Uterus (tissue), 2 donors: ENCODE data around the gene OR52K1.

Experiments
- CTCF ChIP-seq, 4 experiments: fragments of 200-600 bp in 2 of 4; fragments of 450-650 bp in 2 of 4; sonication (generic) in 2 of 4; IDR thresholded peaks; one replicate each; pipeline ENCODE4 v1.5.1; 2016 to 2019; ENCODE audit warnings: antibody characterized with exemption in 4 of 4, mild to moderate bottlenecking in 2 of 4, moderate library complexity in 1 of 4
- POLR2A ChIP-seq, 2 donors: fragments of 450-650 bp; IDR thresholded peaks; one replicate each; pipeline ENCODE4 v1.6.1; 2016; ENCODE audit warnings: antibody characterized with exemption in 2 of 2, mild to moderate bottlenecking in 1 of 2, moderate library complexity in 1 of 2

- no peak for TF ChIP-seq POLR2A (IDR thresholded peaks at IDR 0.05)
- no peak for TF ChIP-seq CTCF (IDR thresholded peaks at IDR 0.05)
Observed at GRCh38 chr11:4464216-4465159, 18.0 kb upstream of the OR52K1 start.
